ENCODE measurements around the gene KCNQ1.

The KCNQ1 gene

GRCh38 chr11:2557381-2557780, 112.6 kb downstream of the KCNQ1 start:
- no peaks in the 10 kb centered on the region for H4K20me1 ChIP-seq (ENCODE audit: insufficient read depth, low read length)
- H3K36me3 ChIP-seq (ENCODE audit: insufficient read depth, low read length), result no peaks in the 10 kb centered on the region
- TF ChIP-seq EZH2 (IDR thresholded peaks at IDR 0.05; ENCODE audit: borderline replicate concordance, low read depth, low read length, severe bottlenecking) (no peak), CTCF (IDR thresholded peaks at IDR 0.05; ENCODE audit: borderline replicate concordance, extremely low read depth, low read length, poor library complexity, severe bottlenecking) (no peak)
- H3K4me2 ChIP-seq (ENCODE audit: insufficient read depth, low read length), result no peak overlapping the region
- ATAC-seq (ENCODE audit: insufficient read depth, low read depth), result no peak
- H3K4me3 ChIP-seq (ENCODE audit: low read depth in 1 of 2, low read length in 2 of 2), result no peak overlapping the region
- H3K9me3 ChIP-seq (ENCODE audit: insufficient read depth, low read length, severe bottlenecking), result no peaks in the 10 kb centered on the region
- no peak overlapping the region for H3K9ac ChIP-seq (ENCODE audit: low read depth, low read length)
- no peak for DNase-seq
- no peak overlapping the region for H2AFZ ChIP-seq (ENCODE audit: low read depth, low read length)
- H3K27ac ChIP-seq (ENCODE audit: low read length), result no peak overlapping the region
- H3K27me3 ChIP-seq (ENCODE audit: insufficient read depth, low read length, poor library complexity), result no peaks in the 10 kb centered on the region
- H3K79me2 ChIP-seq (ENCODE audit: insufficient read depth, low read length), result no peaks in the 10 kb centered on the region
- no peaks in the 10 kb centered on the region for H3K4me1 ChIP-seq (ENCODE audit: insufficient read depth, low read length)

GRCh38 chr11:2558397-2558796, 113.6 kb downstream of the KCNQ1 start:
- Histone ChIP-seq H3K4me1 (ENCODE audit: insufficient read depth, low read length) (no peaks in the 10 kb centered on the region), H3K4me2 (ENCODE audit: insufficient read depth, low read length) (no peak overlapping the region), H3K36me3 (ENCODE audit: insufficient read depth, low read length) (no peaks in the 10 kb centered on the region), H2AFZ (ENCODE audit: low read depth, low read length) (no peak overlapping the region), H3K4me3 (ENCODE audit: low read depth in 1 of 2, low read length in 2 of 2) (no peak overlapping the region), H3K9me3 (ENCODE audit: insufficient read depth, low read length, severe bottlenecking) (no peaks in the 10 kb centered on the region), H3K9ac (ENCODE audit: low read depth, low read length) (no peak overlapping the region), H3K79me2 (ENCODE audit: insufficient read depth, low read length) (no peaks in the 10 kb centered on the region), H3K27ac (ENCODE audit: low read length) (no peak overlapping the region), H4K20me1 (ENCODE audit: insufficient read depth, low read length) (no peaks in the 10 kb centered on the region), H3K27me3 (ENCODE audit: insufficient read depth, low read length, poor library complexity) (no peaks in the 10 kb centered on the region)
- no peak for ATAC-seq (ENCODE audit: insufficient read depth, low read depth)
- no peak for DNase-seq
- TF ChIP-seq CTCF (IDR thresholded peaks at IDR 0.05; ENCODE audit: borderline replicate concordance, extremely low read depth, low read length, poor library complexity, severe bottlenecking), result no peak
- no peak for TF ChIP-seq EZH2 (IDR thresholded peaks at IDR 0.05; ENCODE audit: borderline replicate concordance, low read depth, low read length, severe bottlenecking)

GRCh38 chr11:2558861-2559526, 114.2 kb downstream of the KCNQ1 start:
- TF ChIP-seq CTCF (IDR thresholded peaks at IDR 0.05; ENCODE audit: borderline replicate concordance, extremely low read depth, low read length, poor library complexity, severe bottlenecking) (no peak), EZH2 (IDR thresholded peaks at IDR 0.05; ENCODE audit: borderline replicate concordance, low read depth, low read length, severe bottlenecking) (no peak)
- H3K27me3 ChIP-seq (ENCODE audit: insufficient read depth, low read length, poor library complexity), result no peaks in the 10 kb centered on the region
- H3K9ac ChIP-seq (ENCODE audit: low read depth, low read length), result no peak overlapping the region
- no peaks in the 10 kb centered on the region for H4K20me1 ChIP-seq (ENCODE audit: insufficient read depth, low read length)
- no peaks in the 10 kb centered on the region for H3K9me3 ChIP-seq (ENCODE audit: insufficient read depth, low read length, severe bottlenecking)
- H3K79me2 ChIP-seq (ENCODE audit: insufficient read depth, low read length), result no peaks in the 10 kb centered on the region
- no peak overlapping the region for H3K27ac ChIP-seq (ENCODE audit: low read length)
- no peak overlapping the region for H2AFZ ChIP-seq (ENCODE audit: low read depth, low read length)
- H3K4me1 ChIP-seq (ENCODE audit: insufficient read depth, low read length), result no peaks in the 10 kb centered on the region
- no peaks in the 10 kb centered on the region for H3K36me3 ChIP-seq (ENCODE audit: insufficient read depth, low read length)
- DNase-seq (no peak), ATAC-seq (ENCODE audit: insufficient read depth, low read depth) (no peak)
- H3K4me2 ChIP-seq (ENCODE audit: insufficient read depth, low read length), result no peak overlapping the region
- H3K4me3 ChIP-seq (ENCODE audit: low read depth in 1 of 2, low read length in 2 of 2), result no peak overlapping the region
